GM18909 (cell line): ENCODE results near the gene SCARB2.
"Not testable (repeated sequence)": the region's sequence is repeated elsewhere in the genome, so short reads cannot be mapped to it uniquely, and the experiment has no call there.

Experiments used
- ATAC-seq: cut with Tn5 transposase; IDR thresholded peaks from one replicate; pipeline ENCODE4 v1.9.1; 2021; ENCODE audit warnings: mild to moderate bottlenecking; ENCODE audit not compliant: unreplicated experiment, poor library complexity

Gene SCARB2, protein sequence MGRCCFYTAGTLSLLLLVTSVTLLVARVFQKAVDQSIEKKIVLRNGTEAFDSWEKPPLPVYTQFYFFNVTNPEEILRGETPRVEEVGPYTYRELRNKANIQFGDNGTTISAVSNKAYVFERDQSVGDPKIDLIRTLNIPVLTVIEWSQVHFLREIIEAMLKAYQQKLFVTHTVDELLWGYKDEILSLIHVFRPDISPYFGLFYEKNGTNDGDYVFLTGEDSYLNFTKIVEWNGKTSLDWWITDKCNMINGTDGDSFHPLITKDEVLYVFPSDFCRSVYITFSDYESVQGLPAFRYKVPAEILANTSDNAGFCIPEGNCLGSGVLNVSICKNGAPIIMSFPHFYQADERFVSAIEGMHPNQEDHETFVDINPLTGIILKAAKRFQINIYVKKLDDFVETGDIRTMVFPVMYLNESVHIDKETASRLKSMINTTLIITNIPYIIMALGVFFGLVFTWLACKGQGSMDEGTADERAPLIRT

GRCh38 chr4:76213415-76214176, at the start of gene SCARB2:
SCARB2 (minus strand) TSS chr4:76213824; CDS start chr4:76213543, 281 bp downstream.
- ATAC-seq = peak; percentile 80

DNA sequence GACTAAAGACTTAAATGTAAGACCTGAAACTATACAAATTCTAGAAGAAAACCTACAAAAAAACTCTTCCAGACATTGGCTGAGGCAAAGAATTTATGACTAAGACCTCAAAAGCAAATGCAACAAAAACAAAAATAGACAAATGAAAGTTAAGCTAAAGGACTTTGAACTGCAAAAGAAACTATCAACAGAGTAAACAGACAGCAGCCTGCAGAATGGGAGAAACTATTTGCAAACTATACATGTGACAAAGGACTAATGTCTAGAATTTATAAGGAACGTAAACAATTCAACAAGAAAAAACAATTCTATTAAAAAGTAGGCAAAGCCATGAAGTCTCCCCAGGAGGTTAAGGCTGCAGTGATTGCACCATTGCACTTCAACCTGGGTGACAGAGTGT, 46.9 kb upstream of the SCARB2 start:
- no peak for ATAC-seq

DNA sequence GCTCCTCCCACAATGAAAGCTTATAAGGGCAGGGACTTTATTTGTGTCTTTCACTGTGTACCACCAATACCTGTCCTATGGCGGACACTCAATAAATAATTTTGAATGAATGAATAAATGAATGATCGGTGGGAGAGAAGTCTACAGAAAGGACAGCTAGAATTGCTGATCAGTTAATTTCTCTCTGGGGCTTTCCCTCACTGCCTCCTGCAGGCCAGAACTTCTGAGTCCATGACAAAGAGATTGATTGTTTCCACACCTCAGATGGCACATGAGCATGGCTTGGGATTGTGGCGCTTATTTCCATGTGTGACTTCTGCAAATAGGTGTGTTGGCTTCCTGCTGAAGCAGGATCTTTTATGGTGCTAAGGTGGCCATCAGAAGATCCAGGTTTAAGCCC, 44.2 kb upstream of the SCARB2 start:
- no peak for ATAC-seq

GRCh38 chr4:76256968-76257367, 43.3 kb upstream of the SCARB2 start:
- no peak for ATAC-seq

- ATAC-seq = no peak
Observed at GRCh38 chr4:76256032-76256431, 42.4 kb upstream of the SCARB2 start.

DNA sequence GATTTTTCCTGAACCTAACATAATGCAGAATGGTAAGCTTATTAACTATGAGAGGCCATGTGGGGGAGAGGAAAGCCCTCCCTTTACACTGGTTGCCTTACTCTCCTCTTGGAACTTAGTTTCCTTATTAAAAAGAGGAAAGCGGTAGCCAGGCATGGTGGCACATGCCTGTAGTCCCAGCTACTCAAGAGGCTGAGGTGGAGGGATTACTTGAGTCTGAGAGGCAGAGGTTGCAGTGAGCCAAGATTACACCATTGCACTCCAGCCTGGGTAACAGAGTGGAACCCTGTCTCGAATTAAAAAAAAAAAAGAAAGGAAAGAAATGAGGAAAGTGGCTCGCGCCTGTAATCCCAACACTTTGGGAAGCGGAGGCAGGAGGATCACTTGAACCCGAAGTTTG, 39.9 kb upstream of the SCARB2 start:
- no peak for ATAC-seq

- no peak for ATAC-seq
Observed at GRCh38 chr4:76252271-76252653, 38.6 kb upstream of the SCARB2 start.

DNA sequence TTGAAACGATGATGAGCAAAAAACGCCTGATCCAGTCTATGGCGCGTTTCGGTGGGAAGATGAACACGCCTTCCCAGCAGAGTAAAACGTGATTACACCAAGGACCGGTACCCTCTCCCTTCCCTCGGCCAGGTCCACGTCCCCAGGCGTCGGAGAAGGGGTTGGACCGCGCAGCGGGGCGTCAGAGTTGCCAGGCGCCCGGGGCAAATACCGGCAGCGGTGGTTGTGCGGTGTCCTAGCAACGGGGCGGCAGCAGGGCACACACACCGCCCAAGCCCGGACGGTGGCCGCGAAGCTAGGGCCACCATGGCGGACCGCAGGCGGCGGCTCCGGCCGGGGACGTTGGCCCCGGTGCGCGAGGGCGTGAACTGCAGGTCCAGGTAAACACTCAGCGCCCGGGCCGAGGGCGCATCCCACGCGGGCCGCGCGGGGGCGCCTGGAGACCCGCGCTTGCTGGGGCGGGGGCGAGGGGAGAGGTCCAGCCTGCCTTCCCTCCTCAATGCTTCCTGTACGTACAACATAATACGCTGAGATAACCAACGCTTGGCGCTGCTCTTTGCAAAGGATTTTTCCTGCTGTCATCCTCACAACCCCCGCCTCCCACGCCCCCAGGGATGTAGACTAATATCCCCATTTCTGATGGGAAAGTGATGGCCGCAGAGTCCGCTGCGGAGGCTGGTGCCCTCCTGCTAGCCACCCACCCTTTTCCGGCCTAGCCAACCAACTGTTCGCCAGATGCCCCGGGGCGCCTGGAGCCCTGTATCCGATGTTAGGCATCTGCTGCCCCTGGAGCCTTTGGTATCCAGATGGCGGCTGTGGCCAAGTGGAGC, 38.0 kb upstream of the SCARB2 start, which contains the start of gene FAM47E:
TSS of gene FAM47E (plus strand) at position 281 of the 830 bp plus-strand sequence. CDS start at position 307, 26 bp downstream.
- ATAC-seq = no peak

GRCh38 chr4:76250962-76251361, 37.3 kb upstream of the SCARB2 start:
- ATAC-seq = no peak

DNA sequence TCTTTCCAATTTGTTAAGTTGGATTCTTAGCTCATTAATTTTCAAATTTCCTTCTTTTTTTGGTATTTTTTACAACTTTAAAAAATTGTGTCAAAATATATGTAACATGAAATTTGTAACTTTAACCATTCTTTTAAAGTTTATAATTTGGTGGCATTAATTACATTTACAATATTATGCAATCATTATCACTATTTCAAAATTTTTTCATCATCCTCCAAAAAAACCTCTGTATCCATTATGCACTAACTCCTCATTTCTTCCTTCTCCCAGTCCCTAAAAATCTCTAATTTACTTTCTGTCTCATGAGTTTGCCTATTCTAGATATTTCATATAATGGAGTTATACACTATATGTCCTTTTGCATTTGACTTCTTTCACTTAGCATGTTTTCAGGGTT, 33.2 kb upstream of the SCARB2 start:
- ATAC-seq = no peak

GRCh38 chr4:76246025-76246424, 32.4 kb upstream of the SCARB2 start:
- no peak for ATAC-seq

DNA sequence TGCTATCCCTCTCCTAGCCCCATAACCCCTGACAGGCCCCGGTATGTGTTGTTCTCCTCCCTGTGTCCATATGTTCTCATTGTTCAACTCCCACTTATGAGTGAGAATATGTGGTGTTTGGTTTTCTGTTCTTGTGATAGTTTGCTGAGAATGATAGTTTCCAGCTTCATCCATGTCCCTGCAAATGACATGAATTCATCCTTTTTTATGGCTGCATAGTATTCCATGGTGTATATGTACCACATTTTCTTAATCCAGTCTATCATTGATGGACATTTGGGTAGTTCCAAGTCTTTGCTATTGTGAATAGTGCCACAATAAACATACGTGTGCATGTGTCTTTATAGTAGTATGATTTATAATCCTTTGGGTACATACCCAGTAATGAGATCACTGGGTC, 30.3 kb upstream of the SCARB2 start:
- not testable (repeated sequence) for ATAC-seq

DNA sequence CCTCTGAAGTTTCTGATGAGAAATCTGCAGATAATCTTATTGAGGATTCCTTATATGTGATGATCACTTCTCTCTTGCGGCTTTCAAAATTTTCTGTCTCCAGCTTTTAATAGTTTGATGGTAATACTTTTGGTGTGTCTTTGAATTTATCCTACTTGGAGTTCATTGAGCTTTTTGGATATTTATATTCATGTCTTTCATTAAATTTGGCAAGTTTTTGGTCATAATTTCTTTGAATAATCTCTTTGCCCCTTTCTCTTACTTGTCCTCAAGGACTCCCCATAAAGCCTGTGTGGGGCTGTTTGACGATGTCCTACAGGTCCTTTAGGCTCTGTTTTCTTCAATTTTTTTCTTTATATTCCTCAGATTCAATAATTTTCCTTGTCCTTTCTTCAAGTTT, 26.6 kb upstream of the SCARB2 start:
- no peak for ATAC-seq

GRCh38 chr4:76238701-76239100, 25.1 kb upstream of the SCARB2 start:
- ATAC-seq = no peak

DNA sequence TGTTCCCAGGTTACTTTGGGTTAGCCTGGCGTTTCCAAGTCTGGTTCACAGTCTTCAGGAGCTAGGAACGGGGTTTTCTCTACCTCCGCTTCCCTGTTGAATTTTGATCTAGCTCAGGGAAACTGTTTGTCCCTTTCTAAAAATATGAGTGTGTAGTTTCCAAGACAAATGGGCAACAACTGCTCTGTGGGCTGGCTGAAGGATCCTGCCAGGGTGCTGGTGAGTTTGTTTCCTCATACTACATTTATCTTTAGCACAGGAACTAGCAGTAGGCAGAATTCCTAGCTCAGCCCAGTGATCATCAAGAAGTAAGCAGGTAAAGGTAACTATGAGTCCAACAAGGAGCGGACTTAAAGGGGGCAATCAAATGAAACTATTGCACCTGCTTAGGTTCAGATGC, 24.6 kb upstream of the SCARB2 start:
- ATAC-seq = no peak

GRCh38 chr4:76235915-76236314, 22.3 kb upstream of the SCARB2 start:
- ATAC-seq = no peak

- no peak for ATAC-seq
Observed at GRCh38 chr4:76235407-76235806, 21.8 kb upstream of the SCARB2 start.

- no peak for ATAC-seq
Observed at GRCh38 chr4:76234679-76235044, 21.0 kb upstream of the SCARB2 start.

DNA sequence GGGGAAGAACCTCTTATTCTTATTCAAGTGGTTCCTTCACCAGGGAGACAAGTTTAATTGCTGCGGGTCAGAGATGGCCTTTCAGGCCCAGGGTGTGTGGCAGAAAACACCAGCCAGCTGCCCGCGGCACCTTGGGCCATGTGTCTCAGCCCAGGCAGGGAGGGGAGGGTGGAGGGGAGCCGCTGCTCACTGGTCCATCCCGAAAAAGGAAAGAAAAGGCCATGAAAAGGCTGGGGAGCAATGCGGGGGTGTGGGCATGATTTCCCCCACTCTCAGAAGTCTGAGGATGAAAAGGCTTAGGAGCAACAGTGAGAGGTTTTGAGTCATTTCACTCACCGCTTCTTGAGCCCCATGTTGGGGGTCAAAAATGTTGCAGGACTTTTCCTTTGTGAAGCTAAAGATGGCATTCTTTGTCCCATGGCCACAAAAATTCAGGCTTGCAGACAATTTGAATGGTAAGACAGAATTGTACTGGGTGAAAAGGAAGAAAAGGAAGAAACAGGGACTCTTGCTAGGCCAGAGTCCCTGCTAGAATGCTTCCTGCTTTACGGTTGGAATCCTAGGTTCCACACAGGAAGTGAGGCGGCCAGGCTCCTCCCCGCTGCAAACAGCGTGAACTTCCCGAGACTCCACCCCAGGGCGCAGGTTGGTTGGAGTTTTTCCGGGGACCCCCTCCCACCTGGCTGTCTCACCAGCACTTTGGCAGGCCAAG, 20.5 kb upstream of the SCARB2 start:
- ATAC-seq = no peak

GRCh38 chr4:76233529-76233928, 19.9 kb upstream of the SCARB2 start:
- ATAC-seq = no peak
